OCI-LY7 (cell line): Measurements from ENCODE around the gene SCN3A. TPM values are rescaled to one million over a fixed set of nuclear protein-coding genes. Genes with fewer than 3 reads are reported as not detected.
A peak's percentile ranks its signal among the peaks of the same experiment; 100 is the strongest.

ENCODE experiments used
- BruUV-seq: library from RNA; stranded (reverse); fragments of 400-500 nt; replicated peaks from 2 replicates; lab custom pipeline; 2021; lab: Mats Ljungman, UMichigan
- CTCF ChIA-PET: fragments of 300-600 bp; sonication (Branson Sonifier 250); formaldehyde crosslinking; loops from one replicate; lab custom pipeline; 2022; ENCODE audit warnings: antibody characterized with exemption; ENCODE audit not compliant: unreplicated experiment; lab: Charles Lee
- POLR2A ChIA-PET: fragments of 300-600 bp; sonication (Branson Sonifier 250); formaldehyde crosslinking; loops from one replicate; lab custom pipeline; 2022; ENCODE audit warnings: antibody characterized with exemption; lab: Charles Lee
- DNase-seq: peaks from one replicate; pipeline ENCODE4 v3.0.0-alpha.2; 2015; ENCODE audit warnings: low spot score
- H2AFZ ChIP-seq: fragments of 200-600 bp; sonication (generic), shearing (Covaris generic); 2 replicates; pipeline ENCODE4 v1.6.1; 2014; ENCODE audit warnings: mild to moderate bottlenecking, antibody characterized with exemption, low read length, moderate library complexity
- H3K27ac ChIP-seq: fragments of 200-600 bp; sonication (generic); 2 replicates; pipeline ENCODE4 v1.5.1; 2014; ENCODE audit warnings: mixed run types, low read depth, mild to moderate bottlenecking, moderate library complexity, low read length, inconsistent platforms; ENCODE audit not compliant: poor library complexity, severe bottlenecking
- H3K36me3 ChIP-seq: fragments of 200-600 bp; sonication (generic); 2 replicates; pipeline ENCODE4 v1.6.1; 2014; ENCODE audit warnings: mild to moderate bottlenecking, antibody characterized with exemption, low read length, moderate library complexity, mixed read lengths; ENCODE audit not compliant: insufficient read depth
- H3K4me1 ChIP-seq: fragments of 200-600 bp; sonication (generic); 2 replicates; pipeline ENCODE4 v1.5.1; 2014; ENCODE audit warnings: mild to moderate bottlenecking, low read length; ENCODE audit not compliant: insufficient read depth, poor library complexity, severe bottlenecking
- H3K4me2 ChIP-seq: fragments of 200-600 bp; sonication (generic); 2 replicates; pipeline ENCODE4 v1.6.1; 2014; ENCODE audit warnings: mild to moderate bottlenecking, low read length
- H3K4me3 ChIP-seq: fragments of 200-600 bp; sonication (generic); 2 replicates; pipeline ENCODE4 v1.5.1; 2014; ENCODE audit warnings: mild to moderate bottlenecking, low read depth, low read length; ENCODE audit not compliant: poor library complexity, severe bottlenecking
- H3K79me2 ChIP-seq: fragments of 200-600 bp; sonication (generic); 2 replicates; pipeline ENCODE4 v1.6.1; 2016; ENCODE audit warnings: low read depth, mild to moderate bottlenecking, low read length, moderate library complexity, mixed read lengths; ENCODE audit not compliant: insufficient read depth
- H3K9me2 ChIP-seq: fragments of 200-600 bp; sonication (generic); 2 replicates; pipeline ENCODE4 v1.6.1; 2016; ENCODE audit warnings: mild to moderate bottlenecking, low read length, mixed read lengths; ENCODE audit not compliant: insufficient read depth
- H3K9me3 ChIP-seq: fragments of 200-600 bp; sonication (generic); 2 replicates; pipeline ENCODE4 v1.6.1; 2014; ENCODE audit warnings: mild to moderate bottlenecking, mixed run types, low read length, mixed read lengths
- H4K20me1 ChIP-seq: fragments of 200-600 bp; sonication (generic); 2 replicates; pipeline ENCODE4 v1.6.1; 2014; ENCODE audit warnings: mild to moderate bottlenecking, antibody characterized with exemption, low read length, moderate library complexity, mixed read lengths; ENCODE audit not compliant: insufficient read depth
- CTCF ChIP-seq: fragments of 200-600 bp; sonication (generic); conservative IDR thresholded peaks from 2 replicates; pipeline ENCODE4 v1.5.1; 2014; ENCODE audit warnings: mild to moderate bottlenecking, antibody characterized with exemption, low read length, moderate library complexity, mixed read lengths
- EZH2phosphoT487 ChIP-seq: fragments of 200-600 bp; sonication (generic); IDR thresholded peaks from 2 replicates; pipeline ENCODE4 v1.6.1; 2018; ENCODE audit warnings: low read depth, borderline replicate concordance, mild to moderate bottlenecking, mixed run types, antibody characterized with exemption, low read length, moderate library complexity, mixed read lengths
- intact Hi-C: fragments of 100-400 bp; cut with micrococcal nuclease; formaldehyde crosslinking; loops from one replicate; pipeline ENCODE4 v1.10.0; 2022; ENCODE audit not compliant: unreplicated experiment
- total RNA-seq, 2 experiments: library from RNA; depleted of rRNA in 1 of 2; stranded (reverse); fragments of >200 nt in 1 of 2; shearing (Covaris generic) in 1 of 2; gene quantifications; 2 replicates each; pipeline ENCODE4 v1.2.3, GENCODE V29; 2014 to 2022

Gene SCN3A
- total RNA-seq, 2 experiments from 2014 or later, result 7.1 to 8.0 TPM

- intact Hi-C loops, result no loop called here
- H3K79me2 ChIP-seq, result no peaks in the 10 kb centered on the region
- H3K4me1 ChIP-seq, result no peaks in the 10 kb centered on the region
- no peaks in the 10 kb centered on the region for H3K36me3 ChIP-seq
- H2AFZ ChIP-seq, result no peak overlapping the region
- TF ChIP-seq CTCF (no peak), EZH2phosphoT487 (no peak)
- H3K4me3 ChIP-seq, result no peak overlapping the region
- H3K27ac ChIP-seq, result no peak overlapping the region
- no peak for DNase-seq
- CTCF ChIA-PET, result no interaction called here
- POLR2A ChIA-PET, result interaction anchor here (1.3 to 2.1 kb wide), 2 partner anchors 9 to 63 kb away, joined by 4 to 9 read pairs; no protein-coding TSS in a partner anchor
- BruUV-seq, result no TSS peak
- H3K9me3 ChIP-seq, result no peaks in the 10 kb centered on the region
- H3K9me2 ChIP-seq, result no peaks in the 10 kb centered on the region
- no peaks in the 10 kb centered on the region for H4K20me1 ChIP-seq
- no peak overlapping the region for H3K4me2 ChIP-seq
Measured at GRCh38 chr2:165105926-165106325, 97.9 kb downstream of the SCN3A start.

DNA sequence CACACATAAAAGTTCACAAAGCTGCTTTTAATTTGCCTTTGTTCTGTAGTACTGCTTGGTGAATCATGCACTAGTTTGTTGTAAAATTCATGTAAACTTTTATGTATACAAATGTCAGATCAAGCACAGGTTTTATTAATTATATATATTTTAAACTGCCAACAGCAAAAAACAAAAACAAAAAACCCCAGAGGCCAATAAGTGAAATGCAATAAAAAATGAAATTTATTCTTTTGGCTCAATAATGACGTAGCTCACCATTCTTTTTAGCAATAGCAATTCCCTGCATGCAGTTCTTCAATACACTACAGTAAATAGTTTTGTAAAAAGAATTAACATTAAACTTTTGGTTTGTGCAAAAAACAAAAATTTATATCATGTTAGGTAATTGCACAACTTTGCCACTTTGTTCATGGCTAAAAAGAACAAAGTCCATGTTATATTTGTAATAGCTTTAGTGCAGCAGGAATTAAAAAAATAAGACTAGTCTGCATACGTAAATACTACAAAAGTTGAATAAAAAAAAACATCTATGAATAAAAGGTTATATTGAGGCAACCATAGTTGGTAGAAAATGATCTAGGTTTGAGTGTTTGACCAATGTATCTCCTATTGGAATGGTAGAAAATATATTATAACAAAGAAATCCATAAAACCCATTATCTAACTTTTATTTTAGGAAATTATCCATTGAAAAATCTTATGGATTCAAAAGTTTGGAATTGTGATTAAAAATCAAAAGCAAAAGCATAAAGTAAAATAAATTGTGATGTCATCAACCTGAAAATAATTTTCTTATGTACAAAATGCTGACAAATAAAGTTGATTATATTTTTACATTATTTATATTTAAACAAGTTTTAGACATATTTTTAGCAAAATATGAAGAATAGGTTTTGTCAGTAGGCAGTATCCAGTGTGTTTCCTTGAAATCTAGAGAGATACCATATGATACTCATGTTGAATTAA is 115.6 kb downstream of the SCN3A start:
- Histone ChIP-seq H3K9me3 (no peaks in the 10 kb centered on the region), H3K4me3 (no peak overlapping the region), H3K9me2 (no peaks in the 10 kb centered on the region), H3K27ac (no peak overlapping the region), H2AFZ (no peak overlapping the region), H3K4me2 (no peak overlapping the region), H3K79me2 (no peaks in the 10 kb centered on the region), H3K36me3 (no peaks in the 10 kb centered on the region; the same call in 1 of the 2 replicates), H3K4me1 (no peaks in the 10 kb centered on the region), H4K20me1 (no peaks in the 10 kb centered on the region)
- DNase-seq, result no peak
- TF ChIP-seq EZH2phosphoT487 (no peak), CTCF (peak; percentile 34; the same call in 1 of the 2 replicates)
- intact Hi-C loops, result no loop called here
- ChIA-PET CTCF (no interaction called here), POLR2A (interaction anchor here (0.6 to 1.4 kb wide), 2 partner anchors 11 to 221 kb away, joined by 3 to 4 read pairs; no protein-coding TSS in a partner anchor)
- BruUV-seq, result no TSS peak
